Activated CD4-positive, CD25-positive, alpha-beta regulatory T cell treated with anti-CD3 and anti-CD28 coated beads, Interleukin-2, amount 50 U/mL, for 16 hours (primary cell): ENCODE measurements around the gene PCDH8.

Source experiments
- DNase-seq: peaks from one replicate; pipeline ENCODE4 v3.0.0-alpha.2; 2020; ENCODE audit warnings: low read depth, low spot score

PCDH8 gene, protein sequence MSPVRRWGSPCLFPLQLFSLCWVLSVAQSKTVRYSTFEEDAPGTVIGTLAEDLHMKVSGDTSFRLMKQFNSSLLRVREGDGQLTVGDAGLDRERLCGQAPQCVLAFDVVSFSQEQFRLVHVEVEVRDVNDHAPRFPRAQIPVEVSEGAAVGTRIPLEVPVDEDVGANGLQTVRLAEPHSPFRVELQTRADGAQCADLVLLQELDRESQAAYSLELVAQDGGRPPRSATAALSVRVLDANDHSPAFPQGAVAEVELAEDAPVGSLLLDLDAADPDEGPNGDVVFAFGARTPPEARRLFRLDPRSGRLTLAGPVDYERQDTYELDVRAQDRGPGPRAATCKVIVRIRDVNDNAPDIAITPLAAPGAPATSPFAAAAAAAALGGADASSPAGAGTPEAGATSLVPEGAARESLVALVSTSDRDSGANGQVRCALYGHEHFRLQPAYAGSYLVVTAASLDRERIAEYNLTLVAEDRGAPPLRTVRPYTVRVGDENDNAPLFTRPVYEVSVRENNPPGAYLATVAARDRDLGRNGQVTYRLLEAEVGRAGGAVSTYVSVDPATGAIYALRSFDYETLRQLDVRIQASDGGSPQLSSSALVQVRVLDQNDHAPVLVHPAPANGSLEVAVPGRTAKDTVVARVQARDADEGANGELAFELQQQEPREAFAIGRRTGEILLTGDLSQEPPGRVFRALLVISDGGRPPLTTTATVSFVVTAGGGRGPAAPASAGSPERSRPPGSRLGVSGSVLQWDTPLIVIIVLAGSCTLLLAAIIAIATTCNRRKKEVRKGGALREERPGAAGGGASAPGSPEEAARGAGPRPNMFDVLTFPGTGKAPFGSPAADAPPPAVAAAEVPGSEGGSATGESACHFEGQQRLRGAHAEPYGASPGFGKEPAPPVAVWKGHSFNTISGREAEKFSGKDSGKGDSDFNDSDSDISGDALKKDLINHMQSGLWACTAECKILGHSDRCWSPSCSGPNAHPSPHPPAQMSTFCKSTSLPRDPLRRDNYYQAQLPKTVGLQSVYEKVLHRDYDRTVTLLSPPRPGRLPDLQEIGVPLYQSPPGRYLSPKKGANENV

DNA sequence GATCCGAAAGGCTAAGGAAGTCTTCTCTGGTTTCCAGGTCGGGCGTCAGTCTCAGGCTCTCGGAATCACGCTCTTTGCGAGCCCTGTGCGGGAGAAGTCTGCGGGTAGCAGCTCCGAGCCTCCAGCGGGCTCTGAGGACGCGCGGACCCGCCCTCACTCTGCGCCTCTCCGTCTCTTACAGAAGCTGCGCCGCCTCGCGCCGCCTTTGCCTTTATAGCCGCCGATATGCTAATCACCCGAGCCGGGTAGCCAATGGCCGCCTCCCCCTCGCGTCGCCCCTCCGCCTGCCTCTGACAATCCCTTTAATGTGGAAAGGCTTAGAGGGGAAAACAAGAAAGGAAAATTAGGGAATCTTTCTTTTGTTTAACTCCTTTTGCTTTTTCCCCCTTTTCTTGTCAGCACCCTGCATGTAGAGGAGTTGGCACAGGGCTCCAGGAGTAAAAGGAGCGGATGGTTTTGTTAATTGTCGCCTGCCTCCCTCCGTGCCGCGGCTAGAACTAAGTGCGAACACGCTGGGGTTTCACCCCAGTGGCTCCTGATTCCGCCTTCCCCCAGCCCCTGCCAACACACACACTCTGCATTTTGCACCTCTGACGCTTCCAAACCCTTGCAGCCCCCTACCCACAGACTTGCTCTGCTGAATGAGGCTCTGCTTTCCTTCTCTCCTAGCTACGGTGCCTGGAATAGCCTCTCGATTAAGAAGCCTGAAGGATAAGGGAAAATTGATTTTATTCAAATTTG lies at the start of gene PCDH8:
Gene PCDH8 (minus strand): TSS at position 186 of the 741 bp plus-strand sequence. CDS start 204 bp downstream, outside the sequence.
- DNase-seq: no peak

DNA sequence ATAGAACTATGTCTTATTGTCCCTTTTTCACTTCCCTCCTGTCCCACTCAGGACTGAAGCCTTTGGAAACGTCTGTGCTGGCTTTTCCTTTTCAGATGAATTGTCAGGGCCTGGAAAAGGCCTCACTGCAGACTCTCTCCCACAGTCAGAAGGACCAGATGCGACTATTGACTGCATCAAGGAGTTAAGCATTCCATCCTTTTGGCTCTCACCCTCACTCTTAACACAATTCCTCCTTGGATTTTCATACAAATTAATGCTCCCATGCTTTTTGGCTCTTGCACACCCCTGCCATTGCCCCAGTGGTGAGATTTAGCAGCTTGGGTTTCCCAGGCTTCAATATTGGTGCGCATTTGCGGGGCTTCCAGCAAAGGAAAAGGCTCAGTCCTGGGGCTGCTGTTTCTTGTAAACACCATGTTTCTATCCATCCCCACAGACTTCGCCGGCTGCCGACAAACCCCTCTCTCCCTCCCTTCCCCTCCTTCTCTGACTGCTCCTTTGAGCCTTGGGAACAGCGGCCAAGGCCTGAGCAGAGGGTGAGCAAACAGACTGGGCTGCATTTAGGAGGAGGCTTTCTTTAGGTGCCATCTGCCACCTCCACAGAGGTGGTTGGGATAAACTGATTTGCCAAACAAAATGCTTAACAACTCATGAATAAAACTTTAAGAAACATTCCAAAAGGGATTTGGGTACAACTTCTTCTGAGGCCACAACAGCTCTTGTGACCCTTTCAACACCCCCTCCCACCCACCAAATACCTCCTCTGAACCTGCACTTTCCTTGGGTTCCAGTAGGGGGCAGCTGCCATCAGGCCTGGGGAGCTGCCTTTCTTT lies 48.6 kb upstream of the PCDH8 start:
- DNase-seq: no peak

DNA sequence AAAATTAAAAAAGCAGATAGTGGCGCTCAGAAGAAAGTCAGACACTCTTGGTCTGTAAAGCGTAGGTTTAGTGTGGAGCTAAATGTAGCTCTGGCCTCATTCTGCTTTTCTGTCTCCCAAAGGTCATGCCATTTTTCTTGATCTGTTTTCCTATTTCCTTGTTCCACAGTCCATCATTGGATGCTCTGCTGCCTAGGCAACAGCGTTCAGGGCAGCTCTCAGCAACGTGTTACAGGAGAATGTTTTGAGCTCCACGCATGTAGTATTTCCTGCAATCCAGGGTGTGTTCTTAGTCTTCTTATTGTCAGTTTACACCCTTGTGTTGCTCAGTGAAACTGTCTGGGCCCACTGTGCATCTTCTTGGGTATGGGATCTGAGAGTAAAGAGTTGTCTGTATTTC lies 46.0 kb upstream of the PCDH8 start:
- DNase-seq: no peak

DNA sequence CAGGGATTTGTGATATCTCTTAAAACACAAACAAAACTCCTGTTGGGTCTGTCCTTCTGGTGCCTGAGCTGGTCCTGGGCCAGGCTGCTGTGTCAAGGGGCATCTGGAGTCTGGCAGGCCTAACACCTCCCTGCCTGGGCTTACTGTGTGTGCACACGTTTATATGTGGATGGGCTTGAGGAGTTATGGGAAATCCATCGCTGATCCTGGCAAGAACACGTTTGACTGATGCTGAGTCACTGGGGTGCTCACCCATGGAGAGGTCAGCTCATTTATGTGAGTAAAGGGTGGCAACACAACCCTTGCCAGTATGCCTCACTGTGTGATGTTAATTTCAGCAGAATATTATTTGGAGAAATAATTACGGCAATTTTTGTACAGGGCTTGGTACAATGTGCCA lies 44.5 kb upstream of the PCDH8 start:
- DNase-seq: no peak

DNA sequence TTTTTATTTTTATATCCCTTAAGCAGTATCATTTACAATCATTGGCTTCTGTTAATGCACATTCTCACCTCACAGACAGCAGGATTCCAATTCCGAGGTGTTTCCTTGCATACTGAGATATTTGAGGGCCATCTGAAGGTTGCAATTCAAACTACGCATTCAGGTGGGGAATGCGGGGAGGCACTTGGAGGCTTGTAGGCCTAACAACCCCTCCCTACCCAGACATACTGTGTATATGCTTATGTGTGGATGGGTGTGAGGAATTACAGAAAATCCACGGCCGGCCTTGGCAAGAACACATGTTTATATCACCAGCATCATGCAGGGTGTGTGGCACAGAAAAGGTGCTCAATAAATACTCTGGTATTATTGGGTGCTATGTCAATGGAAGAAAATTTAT lies 43.3 kb upstream of the PCDH8 start:
- DNase-seq: no peak

DNA sequence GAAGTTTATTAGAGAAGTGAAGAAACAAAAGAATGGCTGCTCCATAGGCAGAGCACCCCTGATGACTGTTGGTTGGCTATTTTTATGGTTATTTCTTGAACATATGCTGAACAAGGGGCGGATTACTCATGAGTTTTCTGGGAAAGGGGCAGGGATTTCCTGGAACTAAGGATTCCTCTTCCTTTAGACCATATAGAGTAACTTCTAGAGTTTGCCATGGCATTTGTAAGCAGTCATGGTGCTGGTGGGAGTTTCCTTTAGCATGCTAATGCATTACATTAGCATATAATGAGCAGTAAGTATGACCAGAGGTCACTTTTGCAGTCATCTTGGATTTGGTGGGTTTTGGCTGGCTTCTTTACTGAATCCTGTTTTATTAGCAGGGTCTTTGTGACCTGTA lies 38.7 kb upstream of the PCDH8 start:
- no peak for DNase-seq

DNA sequence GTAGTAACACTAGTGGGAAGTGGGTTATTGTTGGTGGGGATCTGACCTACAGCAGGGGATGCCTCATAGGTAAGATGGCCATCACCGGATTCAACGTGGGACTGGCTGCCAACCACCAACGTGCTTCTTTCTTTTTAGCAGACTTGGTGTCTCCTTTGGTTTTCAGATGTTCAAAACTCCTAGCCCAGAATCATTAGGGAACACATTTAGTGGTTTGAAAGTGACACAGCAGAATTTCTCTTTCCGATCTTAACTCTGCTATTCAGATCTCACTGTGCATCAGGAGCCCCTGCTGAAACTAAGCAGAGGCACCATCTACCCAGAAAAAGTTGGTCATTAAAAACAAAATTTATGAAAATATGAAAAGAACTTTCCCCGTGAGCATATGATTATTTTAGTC lies 36.7 kb upstream of the PCDH8 start:
- DNase-seq: no peak

DNA sequence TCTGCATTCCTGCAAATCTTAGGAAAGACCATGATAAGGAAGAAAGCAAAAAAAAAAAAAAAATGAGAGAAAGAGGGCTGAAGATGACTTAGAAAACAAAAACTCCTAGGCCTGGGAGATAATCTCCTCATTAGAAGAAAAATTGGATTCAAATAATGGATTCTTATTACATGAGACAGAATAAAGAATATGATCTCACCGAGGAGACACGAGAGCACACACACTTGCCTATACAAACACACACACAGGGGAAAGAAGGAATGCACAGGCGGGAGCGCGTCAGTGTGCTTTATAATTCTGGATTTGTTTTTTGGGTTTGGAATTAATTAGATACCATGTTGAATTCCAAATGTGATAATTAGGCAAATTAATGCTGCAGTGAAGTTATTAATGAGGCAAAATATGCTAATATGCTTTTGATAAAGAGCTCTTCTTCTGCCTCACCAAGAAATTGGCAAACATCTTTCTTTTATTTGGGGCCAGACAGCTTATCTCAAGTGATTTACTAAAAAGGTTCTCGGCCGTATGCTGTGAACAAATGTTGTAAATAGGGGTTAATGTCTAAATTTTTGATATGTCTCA lies 36.1 kb upstream of the PCDH8 start:
- no peak for DNase-seq

DNA sequence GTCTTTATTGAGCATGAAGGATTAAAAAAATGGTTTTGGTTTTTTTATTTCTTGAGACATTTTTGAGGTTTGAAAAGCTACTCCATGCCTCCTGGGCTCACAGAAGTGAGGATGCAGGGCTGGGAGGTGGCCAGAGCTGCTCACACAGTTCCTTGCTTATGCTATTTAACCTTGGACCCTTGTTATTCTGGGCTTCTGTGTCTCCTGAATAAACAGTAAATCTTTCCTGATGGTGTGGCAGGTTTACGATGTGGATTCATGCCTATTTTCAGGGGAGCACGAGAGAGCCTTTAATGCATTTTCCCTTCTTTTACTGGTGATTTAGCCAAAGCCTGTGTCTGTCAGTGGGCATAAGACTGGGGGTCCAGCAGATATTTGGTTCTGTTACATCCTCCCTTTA lies 34.3 kb upstream of the PCDH8 start:
- DNase-seq: no peak

DNA sequence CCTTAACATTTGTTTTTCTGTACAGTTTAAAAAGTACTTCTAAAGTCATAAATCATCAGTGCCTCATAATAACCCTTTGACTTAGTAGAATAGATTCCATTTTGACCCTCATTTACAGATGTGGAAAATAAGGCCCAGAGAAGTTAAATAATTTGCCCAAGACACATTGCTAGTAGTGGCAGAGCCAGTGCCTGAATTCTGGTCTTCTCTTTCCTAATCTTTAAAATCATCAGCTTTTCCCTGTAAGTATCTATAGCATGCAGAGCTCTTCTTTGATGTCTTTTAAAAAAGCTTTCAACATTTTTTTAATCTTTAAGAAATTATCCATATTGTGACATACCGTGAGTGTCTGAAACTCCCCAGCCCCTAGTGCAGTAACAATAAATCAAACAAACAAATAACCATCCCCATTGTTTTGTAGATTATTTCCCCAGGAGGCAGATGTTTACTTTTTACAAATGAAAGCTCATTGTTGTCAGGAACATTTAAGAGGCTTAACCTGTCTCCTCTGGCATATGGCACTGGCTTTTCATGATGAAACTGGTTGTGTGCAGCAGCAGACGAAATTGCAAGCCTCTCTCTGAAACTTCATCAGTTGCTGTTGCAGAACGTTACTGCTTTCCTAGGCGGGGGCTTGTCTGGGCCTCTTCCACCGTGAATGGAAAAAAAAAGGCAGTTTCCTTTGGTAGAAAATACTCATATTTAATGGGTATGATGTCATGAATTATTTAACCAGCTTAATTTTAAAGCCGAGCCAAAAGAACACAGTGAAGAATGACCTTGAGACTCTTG lies 31.7 kb upstream of the PCDH8 start:
- DNase-seq: no peak

DNA sequence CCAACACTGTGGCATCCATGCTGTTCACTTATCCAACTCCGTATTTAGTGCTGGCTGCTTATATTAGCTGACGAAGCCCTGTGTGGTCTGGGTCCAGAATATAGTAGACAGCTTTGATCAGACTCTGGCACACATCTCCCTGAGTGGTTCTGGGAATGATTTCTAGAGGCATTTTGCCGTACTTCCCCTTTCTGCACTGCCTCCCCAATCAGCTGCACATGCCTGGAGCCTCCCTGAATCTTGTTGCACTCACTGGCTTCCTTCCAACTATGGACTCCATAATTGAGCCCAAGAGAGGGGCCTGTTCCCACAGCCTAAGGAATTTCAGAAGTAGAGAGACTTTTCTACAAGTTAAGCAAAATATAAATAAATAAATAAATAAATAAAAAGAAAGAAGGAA lies 30.4 kb upstream of the PCDH8 start:
- DNase-seq: no peak

DNA sequence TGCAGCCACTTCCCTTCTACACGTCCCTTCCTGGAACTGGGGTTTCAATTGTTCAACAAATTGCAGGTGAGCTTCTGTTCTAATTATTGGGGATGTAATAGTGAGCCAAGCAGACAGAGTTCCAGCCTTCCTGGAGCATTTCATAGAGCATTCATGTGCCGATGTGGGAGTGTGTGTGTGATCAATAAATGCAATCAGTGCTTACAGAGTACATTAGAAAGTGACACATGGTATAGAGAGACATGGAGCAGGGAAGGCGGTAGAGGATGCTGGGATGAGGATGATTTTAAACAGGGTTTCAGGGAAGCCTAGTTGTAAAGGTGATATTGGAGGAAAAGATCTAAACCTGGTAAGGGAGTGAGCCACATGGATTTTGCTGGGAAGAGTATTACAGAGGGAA lies 21.7 kb upstream of the PCDH8 start:
- DNase-seq: no peak

DNA sequence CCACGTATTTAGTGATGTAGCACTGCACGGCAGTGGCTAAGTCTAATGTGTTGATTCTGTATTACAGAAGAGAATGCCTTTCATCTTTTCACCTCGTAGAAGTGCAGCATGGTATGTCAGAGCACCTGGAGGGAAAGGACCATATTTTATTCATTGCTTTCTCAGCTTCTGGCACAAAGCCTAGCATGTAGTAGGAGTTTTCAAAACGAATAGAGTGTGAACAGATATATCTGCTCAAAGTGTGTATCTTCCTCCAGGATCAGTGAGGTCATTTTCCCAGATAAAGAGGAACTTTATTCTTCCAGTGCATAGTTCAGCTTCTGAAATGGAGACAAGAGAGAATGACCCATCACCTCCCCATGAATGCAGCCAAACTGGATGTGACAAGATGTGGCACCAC lies 21.2 kb upstream of the PCDH8 start:
- DNase-seq: no peak

DNA sequence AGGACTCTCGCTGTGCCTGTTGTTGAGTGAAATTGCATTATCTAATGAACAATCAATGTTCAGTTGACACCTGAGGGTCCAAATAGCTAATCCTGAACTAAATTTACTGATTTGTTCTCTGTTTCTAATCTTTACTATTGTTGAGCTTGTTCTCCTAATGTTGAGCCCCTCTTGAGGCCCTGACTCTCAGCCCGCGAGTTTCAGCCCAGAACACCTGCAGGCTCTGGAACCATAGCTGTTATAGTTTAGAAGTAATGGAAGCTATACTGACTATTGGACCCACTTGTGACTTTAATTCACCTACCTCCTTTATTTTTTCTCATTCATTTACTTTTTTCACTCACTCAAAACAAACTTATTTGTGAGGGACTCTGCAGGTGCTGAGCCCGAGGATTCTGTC lies 20.6 kb upstream of the PCDH8 start:
- DNase-seq: no peak

DNA sequence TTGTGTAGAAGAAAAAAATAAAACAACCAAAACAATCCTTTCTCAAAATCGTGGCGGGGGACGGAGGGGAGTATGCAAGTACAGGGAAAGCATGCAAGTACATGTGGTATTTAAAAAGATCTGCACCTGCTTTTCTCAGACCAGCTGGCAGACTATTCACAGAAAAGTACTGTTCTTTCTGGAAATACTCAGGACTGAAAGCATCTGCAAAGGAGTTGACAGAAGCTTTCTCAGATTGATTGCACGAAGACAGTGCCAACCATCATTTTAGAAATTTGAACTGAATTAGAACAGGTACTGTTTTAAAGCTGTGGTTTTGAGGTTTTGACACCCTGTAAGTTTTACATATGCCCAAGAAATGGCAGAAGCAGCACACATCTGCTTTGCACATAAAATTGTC lies 19.8 kb upstream of the PCDH8 start:
- no peak for DNase-seq

DNA sequence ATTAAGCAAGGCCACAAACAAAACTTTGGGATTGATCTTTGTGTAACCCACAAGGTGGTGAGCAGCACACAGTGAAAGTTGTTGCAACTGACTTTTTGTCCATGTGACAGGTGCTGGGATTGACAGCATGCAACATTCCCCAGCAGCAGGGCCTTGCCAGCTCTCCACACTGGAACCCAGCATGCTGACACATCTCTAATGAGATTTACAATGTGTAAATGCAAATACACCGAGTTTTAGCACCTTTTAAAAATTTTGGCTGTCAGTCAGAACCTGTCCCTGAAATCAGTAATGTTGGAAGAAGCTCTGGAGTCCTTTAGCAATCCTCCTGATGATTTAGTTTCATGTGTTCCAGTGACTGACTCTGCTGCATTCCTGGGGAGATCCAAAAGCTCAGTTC lies 16.5 kb upstream of the PCDH8 start:
- no peak for DNase-seq

DNA sequence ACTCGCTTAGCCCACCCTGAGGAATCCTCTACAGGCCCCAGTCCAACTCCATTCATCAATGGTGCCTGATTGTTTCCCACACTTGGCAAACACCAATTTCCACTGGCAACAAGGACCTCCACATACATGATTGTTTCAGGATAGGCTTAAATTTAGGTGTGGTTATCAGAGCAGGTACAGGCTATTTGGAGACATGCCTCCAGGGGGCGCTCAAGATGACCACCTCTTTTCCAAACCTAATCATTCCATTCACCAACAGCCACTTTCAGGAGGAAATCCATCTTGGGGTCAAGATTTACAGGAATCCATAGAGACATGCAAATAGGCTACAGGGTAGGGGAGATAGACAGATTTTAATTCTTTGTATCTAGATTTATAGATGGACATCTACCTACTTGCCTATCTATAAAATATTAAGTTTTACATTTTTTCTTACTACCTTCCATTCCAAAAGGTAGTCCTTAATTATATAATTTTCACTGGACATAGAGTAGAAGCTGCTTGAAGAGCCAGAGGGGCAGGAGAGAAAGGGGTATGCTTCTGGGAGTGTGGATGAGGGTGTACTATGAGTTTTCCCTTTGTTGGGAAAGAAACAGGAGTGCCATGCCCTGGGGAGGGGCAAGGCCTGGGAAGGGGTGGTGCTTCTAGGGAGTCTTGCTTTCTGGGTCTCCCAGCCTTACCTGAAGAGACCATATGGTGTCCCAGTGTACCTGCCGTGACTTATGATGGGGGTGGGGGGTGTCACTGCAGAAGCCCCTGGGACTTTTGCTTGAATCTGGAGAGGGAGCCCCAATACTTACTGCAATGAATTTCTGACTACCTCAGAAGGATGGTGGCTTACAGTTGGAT lies 14.1 kb upstream of the PCDH8 start:
- DNase-seq: no peak

DNA sequence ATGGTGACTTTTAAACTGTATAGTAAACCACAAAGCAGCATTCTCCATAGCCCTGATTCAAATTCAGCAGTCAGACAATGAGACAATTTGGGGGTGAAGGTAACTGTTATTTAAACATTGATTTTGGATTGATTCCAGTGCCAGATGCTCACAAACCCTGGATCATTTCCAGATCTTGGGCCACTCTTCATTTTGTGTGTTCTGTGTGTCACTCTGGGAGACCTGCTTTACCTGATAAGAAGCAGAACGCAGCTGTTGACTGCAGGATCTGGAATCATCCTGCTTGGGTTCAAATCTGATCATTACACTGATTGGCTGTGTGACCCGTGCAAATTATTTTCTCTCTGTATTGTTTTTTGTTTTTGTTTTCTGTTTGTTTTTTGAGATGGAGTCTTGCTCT lies 4.0 kb upstream of the PCDH8 start:
- DNase-seq: no peak
